ENCODE measurements around the gene DNAJB8.
A peak's percentile ranks its signal among the peaks of the same experiment; 100 is the strongest.

DNAJB8 gene

GRCh38 chr3:128424508-128425069 lies 42.1 kb downstream of the DNAJB8 start:
- DNase-seq = no peak

DNA sequence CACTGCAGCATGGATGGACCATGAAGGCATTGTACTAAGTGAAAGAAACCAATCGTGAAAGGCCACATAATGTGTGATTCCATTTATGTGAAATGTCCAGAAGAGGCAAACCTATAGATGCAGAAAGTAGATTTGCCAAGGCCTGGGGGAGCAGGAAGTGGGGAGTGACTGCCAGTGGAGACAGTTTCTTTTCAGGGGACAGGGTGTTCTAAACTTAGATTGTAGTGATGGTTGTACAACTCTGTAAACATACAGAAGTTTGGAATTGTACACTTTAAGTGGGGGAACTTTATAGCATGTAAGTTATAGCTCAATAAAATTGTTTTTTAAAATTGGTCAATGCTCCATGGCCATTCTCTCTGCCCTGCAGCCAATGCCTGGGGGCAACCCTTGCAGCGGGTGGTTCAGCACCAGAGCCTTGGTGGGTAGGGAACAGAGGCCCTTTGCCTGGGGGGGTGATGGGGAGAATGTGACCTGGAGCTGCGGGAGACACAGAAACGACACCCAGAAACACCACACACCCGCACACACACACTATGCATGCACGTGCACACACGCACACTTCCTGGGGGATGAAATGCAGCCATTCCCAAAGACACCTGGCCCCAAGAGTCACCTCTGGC lies 43.1 kb downstream of the DNAJB8 start:
- peak in 1 of 2 donors; percentile 11 for DNase-seq

DNA sequence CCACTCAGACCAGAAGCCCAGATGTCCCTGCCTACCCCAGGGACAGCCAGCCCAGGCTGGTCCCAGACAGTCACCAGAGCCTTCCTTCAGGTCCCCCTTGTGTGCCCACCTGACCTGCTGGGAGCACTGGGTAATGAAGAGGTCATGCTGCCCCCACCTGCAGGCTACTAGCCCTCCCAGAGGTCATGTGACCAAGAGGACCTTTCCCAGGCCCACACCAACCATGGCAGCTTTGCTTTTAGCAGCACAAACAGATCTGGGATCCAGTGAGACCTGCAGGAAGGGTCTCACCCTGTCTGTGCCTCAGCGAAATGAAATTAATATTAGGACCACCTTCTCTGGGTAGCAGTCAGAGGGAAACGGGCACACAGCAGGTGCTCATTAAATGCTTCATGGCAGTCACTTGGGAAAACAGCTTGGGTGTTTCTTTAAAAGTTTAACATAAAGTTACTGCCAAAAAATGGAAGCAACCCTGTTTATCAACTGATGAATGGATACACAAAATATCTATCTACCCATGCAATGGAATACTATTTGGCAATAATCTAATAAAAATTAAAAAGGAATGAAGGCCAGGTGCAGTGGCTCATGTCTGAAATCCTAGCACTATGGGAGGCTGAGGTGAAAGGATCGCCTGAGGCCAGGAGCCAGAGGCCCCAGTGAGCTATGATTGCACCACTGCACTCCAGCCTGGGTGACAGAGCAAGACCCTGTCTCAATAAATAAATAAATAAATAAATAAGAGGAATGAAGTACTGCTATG lies 43.7 kb downstream of the DNAJB8 start:
- DNase-seq = no peak

DNA sequence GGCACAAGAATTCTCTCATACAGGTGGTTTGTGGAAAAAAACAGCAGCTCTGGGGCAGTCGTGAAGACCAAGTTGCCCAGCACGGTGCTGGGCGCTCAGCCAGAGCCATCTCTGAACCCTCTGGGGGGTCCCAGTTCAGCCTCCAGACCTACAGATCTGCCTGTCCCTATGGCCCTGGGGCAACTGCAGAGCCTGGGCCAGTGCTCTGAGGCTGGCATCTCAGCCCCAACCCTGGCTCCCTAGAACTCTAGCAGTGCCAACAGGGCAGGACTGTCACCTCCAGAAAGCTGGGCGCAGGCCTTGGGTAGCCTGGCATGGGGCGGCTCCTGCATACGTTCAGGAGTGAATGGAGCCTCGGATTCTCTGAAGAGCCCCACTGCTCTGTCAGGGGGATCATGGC lies 44.7 kb downstream of the DNAJB8 start:
- no peak for DNase-seq

DNA sequence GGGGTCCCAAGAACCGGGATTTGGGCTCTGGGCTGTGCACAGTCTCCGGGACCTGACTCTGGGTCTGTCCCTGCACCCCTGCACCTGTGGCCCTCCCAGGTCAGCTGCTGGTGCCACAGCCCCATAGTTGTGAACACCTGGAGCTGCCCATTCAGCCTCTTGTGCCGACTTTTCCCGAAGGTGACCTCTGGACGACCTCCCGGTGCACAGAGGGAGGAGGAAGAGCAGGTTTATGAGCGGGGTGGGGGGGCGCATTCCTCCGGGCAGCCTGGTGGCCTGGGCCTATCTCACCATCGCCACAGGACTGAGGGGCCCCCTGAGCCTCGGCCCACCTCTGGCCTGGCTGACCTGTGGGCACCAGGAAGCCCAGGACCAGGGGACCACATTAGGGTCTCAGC lies 45.3 kb downstream of the DNAJB8 start:
- DNase-seq = no peak

DNA sequence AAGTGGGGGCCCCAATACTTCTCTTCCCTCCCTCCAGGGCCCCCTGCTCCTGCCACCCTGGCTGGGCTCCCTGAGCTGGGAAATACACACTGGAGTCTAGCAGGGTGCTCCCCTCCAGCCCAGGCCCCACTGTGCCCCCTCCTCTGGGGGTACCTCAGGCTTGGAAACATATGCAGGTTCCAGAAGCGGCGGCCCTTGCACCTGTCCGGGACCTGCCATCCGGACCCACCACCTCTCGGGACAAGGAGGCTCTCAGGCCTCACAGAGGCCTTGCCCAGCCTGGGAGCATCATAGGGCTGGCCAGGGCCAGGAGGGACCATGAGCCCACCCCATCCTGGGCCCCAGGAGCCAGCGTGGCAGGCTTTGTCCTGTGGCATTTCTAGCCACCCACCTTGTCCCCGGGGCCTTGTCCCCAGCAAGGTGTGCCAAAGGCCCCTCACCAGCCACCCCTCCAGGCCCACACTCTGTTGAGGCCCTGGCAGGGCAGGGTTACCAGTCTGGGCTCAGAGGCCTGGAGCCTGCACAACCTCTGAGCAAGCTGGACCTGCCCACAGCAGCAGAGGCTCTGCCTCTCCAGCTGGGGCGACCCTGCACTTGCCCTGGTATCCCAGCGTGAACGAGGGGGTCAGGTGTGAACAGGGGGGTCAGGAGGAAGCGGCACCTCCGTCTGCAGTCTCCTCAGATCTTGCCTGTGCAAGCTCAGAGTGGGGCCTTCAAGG lies 45.8 kb downstream of the DNAJB8 start:
- DNase-seq = no peak

GRCh38 chr3:128420289-128420688 lies 46.4 kb downstream of the DNAJB8 start:
- DNase-seq = no peak

GRCh38 chr3:128419311-128419710 lies 47.4 kb downstream of the DNAJB8 start:
- DNase-seq = no peak

- no peak for DNase-seq
Measured at GRCh38 chr3:128418900-128419299, 47.8 kb downstream of the DNAJB8 start.

DNA sequence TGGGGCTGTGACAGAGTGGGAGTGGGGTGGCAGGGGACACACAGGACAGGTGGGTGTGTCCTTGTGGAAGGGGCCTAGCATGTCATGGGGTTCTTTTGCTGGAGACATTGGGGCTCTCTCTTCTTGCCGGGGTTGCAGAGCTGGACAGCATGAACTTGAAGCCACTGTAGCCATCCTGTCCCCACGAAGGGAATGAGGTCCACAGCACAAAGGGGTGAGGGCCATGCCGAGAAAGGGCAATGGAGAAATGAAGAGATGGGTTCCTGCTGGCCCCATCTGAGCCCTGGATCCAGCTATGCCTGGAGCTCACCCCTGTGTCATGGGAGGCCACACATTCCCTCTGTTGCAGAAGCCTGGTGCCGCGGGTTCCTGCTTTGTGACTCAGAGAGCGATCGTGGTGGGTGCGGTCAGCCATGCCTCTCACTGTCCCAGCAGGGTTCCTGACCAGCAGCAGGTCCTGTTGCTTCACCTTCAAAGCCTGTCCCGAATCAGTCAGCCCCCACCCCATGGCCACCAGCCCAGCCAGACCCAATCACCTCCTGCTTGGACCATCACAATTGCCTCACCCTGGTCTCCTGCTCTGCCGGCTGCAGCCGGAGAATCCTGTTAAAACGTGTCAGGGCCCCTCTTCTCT lies 50.0 kb downstream of the DNAJB8 start:
- peak in 1 of 2 donors; percentile 3 for DNase-seq

GRCh38 chr3:128415773-128416577 lies 50.7 kb downstream of the DNAJB8 start:
- DNase-seq = no peak

GRCh38 chr3:128415200-128415772 lies 51.4 kb downstream of the DNAJB8 start:
- DNase-seq = no peak

DNA sequence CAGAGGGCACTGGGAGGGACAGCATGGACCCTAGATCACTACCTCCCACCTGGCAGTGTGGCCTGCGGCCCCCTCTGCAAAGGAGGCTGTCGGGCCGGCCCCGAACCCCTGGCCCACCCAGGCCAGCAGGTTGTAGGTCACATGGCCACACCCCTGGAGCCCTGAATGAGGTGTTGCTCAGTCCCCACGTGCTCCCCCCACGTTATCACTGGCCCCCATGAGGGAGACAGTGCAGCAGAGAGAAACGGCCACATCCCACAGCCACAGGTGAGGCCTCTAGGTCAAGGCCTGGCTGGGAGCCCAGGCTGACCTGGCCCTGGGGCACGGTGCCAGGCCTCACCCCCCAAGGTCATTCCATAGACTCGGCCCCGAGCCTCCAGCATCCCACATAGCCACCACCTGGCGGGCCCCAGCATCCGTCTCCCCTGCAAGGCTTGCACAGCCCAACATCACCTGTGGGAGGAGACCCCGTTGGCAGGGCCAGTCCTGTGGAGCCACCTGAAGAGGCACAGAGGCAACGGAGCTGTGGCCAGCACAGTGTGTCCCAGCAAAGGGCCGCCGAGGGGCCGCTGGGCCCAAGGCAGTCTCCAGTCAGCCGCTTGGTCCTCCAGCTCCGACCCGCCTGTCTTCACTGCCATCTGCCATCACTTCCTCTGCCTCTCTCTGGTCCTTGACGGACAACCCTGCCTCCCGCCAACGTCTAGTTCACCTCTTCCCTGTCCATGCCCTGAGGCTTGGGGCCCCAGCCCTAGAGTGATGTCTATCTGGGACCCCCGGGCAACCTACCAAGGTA lies 53.1 kb downstream of the DNAJB8 start:
- DNase-seq = no peak

DNA sequence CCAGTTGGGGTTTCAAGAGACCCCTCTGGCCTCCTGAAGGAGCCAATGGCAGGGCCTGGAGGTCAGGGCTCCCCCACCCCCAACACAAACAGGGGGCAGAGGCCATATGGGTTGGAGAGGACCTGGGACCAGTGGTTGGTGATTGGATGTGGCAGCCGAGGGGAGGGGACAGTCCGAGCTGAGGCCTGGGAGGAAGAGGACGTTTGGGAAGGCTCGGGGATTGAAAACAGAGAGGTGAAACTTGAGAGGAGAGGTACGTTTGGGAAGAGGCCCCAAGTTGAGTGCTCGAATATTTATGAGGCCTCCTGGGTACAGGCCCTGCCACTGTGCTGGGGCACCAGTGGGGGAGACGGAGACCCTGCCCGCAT lies 53.7 kb downstream of the DNAJB8 start:
- DNase-seq = no peak
